GM12892 (cell line): ENCODE data around the gene OSBPL3.

Experiments
- DNase-seq: peaks from one replicate; pipeline ENCODE4 v3.0.0; 2011; ENCODE audit not compliant: insufficient read length
- FAIRE-seq: peaks from 2 replicates; lab custom pipeline; 2011; peaks lifted over from hg19 to GRCh38; lab: Jason Lieb, UNC
- POLR2A ChIP-seq: IDR thresholded peaks from 2 replicates; pipeline ENCODE4 v1.6.1; 2011; ENCODE audit warnings: low read depth, low read length, control low read depth
- POLR2AphosphoS5 ChIP-seq: IDR thresholded peaks from 2 replicates; pipeline ENCODE4 v1.6.1; 2011; ENCODE audit warnings: low read depth, low read length, control low read depth
- TAF1 ChIP-seq: IDR thresholded peaks from 2 replicates; pipeline ENCODE4 v1.6.1; 2011; ENCODE audit warnings: low read depth, mild to moderate bottlenecking, control low read depth, low read length, borderline replicate concordance

Gene OSBPL3

DNA sequence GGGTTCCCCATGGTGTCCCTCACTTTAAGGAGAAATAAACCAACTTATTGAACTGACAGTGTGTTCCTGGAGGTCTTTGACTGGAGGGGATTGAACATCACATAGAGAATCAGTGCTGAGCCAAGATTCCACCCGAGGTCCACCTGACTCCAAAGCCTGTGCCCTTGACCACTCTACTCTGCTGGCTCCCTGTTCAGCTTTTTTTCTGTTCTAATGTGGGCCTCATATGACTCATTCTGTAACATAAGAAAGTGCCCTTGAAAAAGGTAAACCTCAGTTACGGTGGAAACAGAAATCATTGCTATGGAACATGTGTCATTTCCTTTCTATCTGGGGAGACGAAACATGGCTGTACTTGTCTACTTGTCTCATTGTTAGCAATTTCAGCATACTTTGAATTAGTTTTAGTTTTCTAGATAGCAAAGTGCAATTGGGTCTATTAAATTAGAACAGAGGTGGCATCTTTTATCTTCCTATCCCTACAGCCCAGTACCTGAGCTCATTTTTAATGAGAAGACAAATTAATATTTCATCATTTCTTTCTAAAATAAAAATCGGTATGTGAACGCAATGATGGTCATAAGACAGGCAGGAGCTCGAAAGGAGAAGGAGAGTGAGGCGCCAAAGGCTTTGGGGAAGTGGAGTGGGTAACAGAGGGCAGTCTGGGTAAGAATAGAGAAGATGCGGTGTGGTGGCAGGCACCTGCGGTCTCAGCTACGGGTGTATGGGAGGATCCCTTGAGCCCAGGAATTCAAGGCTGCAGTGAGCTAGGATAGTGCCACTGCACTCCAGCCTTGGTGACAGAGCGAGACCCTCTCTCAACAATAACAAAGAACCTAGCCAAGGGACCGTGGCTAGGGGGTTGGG, 224.2 kb downstream of the OSBPL3 start:
- peak; percentile 37 for DNase-seq

DNA sequence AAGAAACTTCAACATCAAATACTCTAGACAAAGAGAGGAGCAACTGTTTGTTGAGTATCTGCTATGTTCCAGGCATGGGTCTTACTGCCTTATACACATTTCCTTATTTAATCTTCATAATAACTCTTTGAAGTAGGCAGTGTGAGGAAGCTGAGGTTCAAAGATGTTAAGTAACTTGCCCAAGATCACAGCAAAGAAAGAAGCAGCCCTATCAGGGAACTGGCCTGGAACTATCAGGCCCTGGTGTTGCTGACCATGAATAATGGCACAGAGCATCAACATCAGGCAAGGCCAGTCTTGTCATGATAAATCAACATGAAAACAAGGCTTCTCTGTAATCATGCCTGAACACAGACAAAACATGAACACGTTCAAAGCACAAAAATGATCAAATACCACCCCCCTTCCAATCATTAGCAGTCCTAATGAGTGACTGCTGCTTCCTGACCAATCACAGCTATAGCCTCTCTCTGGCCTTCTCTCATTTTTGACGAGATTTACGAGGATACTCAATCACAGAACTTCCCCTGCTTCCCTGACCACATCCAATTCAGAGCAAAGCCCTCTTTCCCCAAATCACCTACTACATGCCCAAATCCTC, 225.0 kb downstream of the OSBPL3 start:
- DNase-seq, result no peak
- TF ChIP-seq POLR2AphosphoS5 (no peak), POLR2A (peak; percentile 49; the same call in 1 of the 2 replicates), TAF1 (no peak)
- FAIRE-seq, result peak; percentile 30

More for the DNA sequence above, 224.2 kb downstream of the OSBPL3 start:
- 0 out of 2 replicates have a peak, but pooled peaks have one; percentile 12 for TF ChIP-seq TAF1
- no peak; the same call in none of the 2 replicates for TF ChIP-seq POLR2AphosphoS5
- TF ChIP-seq POLR2A, result peak; percentile 60; the same call in 1 of the 2 replicates
- FAIRE-seq, result peak; percentile 95

DNA sequence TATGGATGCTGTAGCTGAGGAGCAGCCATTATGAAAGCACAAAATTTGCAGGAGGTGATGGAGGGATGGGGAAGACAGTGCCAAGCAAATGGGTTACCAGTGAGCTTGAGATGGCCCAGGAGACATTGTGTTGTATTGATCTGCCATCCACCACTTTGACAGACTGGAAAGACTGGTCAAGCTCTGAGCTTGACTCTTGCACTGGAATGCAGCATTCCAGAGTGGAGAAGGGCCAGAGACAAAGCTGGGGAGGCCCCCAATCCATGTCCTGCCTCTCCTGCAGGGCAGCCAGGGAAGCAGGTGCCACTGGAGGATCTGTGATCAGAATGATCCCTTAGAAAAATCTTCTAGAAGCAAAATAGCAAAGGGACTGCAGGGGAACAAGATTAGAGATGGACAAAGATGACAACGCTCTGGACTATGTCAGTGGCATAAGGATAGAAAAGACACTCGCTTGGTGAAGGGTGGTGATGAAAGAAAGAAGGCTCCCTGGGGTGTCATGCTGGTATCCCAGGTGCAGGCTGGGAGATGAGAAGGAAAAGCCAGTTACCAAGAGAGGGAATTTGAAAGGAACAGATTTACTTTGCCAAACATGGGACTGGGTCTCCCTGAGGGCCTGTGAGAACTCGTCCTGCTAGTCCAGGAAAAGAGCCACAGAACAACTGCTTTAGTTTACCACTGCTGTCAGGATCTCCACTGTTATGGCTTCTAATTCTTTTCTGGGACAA, 227.7 kb downstream of the OSBPL3 start:
- TF ChIP-seq TAF1 (no peak), POLR2A (no peak), POLR2AphosphoS5 (no peak)
- FAIRE-seq, result no peak
- DNase-seq, result no peak

DNA sequence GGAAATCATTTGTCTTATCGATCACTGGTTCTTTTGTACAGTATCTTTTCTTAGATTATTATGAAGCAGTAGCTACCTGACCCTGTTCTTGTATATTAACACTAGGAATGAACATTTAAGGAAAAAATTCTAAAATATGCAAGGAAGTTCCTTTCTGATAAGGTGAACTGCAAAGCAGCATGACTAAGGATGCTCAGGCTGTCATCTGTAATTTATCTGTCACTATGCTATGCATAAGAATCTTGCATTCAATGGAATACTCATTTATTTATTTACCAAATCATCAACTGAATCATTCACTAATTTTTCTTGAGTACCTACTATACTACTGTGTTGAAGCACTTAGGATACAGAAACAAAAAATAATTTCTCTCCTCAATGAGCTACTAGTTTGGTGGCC, 228.5 kb downstream of the OSBPL3 start:
- no peak for TF ChIP-seq POLR2A
- TF ChIP-seq TAF1, result no peak
- TF ChIP-seq POLR2AphosphoS5, result no peak
- no peak for FAIRE-seq
- no peak for DNase-seq

DNA sequence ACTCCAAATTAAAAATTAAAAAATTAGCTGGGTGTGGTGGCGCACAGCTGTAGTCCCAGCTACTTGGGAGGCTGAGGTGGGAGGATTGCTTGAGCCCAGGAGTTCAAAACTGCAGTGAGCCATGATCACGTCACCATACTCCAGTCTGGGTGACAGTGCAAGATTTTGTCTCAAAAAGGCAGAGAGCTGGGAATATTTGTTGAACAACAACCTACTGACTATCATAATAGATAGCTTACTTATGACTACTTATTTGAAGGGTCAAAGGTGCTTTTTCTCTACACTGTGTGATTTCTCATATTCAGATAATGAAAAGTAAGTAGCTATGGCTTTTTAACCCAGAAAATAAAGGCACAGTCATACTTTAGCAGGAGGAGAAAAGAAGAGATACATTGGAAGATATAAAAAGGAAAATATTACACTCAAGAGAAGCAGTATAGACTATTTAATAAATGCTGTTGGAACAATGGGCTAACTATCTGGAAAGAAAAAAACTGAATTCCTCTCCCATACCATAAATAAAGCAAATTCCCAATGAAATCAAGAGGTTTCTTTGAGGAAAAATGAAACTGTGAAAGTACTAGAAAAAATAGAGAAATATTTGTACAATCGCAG, 229.4 kb downstream of the OSBPL3 start:
- DNase-seq, result no peak
- no peak for FAIRE-seq

DNA sequence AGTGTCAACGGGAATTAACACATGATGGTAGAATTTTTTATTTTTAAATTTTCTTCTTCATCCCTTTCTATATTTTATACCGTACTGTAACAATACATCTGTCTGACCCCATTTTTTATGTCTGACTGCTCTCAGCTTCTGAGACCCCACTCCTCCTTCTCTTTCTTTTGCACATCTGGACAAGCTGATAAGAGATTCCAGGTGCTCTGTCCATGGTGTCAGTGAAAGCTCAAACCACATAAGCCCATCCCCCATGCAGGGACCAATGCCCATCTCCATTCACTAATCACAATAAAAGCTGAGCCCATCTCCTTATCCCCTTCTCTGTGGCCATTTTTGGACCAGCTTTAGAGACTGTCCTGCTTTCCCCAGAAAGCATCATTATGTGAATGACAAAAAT, 231.5 kb downstream of the OSBPL3 start:
- DNase-seq (no peak), FAIRE-seq (no peak)
- TF ChIP-seq TAF1 (no peak), POLR2A (no peak), POLR2AphosphoS5 (no peak)

More for the DNA sequence above, 229.4 kb downstream of the OSBPL3 start:
- no peak for TF ChIP-seq POLR2AphosphoS5
- TF ChIP-seq POLR2A, result no peak
- TF ChIP-seq TAF1, result no peak
